Activated T-cell treated with anti-CD3 and anti-CD28 coated beads for 1 hour (primary cell): ENCODE results near the gene ATG3.
"Not testable (repeated sequence)": the region's sequence is repeated elsewhere in the genome, so short reads cannot be mapped to it uniquely, and the experiment has no call there.

Experiments
- DNase-seq: peaks from one replicate; pipeline ENCODE4 v3.0.0-alpha.2; 2020; ENCODE audit warnings: low read depth

Gene ATG3

DNA sequence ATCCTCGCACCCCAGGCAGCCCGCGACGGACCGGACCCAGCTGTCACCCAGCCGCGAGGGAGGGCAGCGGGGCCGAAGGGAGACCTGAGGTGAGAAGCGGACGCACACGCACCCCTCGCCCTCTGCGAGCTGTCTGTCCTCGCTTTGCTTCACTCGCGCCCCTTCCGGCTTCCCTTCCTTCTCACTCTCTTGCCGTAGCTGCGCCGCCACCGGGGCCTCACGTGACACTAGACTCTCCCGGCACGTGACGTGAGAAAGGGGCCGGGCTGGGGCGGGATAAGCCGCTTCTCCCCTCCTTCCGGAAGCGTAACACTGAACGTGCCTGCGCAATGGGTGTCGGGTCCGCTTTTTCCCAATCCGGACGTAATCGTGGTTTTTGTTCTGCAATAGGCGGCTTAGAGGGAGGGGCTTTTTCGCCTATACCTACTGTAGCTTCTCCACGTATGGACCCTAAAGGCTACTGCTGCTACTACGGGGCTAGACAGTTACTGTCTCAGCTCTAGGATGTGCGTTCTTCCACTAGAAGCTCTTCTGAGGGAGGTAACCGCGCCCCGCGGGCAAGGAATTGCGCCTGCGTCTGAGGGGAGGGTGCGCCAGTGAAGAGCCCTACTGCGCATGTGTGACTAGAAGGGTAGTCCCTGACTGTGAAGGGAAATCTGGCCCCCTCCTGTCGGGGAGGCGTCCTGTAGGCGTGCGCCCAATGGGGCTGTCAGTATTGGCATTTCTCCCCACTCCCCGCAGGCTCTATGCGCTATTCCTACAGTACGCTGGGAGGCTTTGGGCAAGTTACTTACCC is at the start of gene ATG3, which contains the start of gene SLC35A5:
TSS of gene ATG3 (minus strand) at position 229 of the 796 bp plus-strand sequence. CDS start 434 bp downstream, outside the sequence.
TSS of gene SLC35A5 (plus strand) at position 312 of the 796 bp plus-strand sequence. CDS start 1,359 bp downstream, outside the sequence.
- DNase-seq, result peak; percentile 99

DNA sequence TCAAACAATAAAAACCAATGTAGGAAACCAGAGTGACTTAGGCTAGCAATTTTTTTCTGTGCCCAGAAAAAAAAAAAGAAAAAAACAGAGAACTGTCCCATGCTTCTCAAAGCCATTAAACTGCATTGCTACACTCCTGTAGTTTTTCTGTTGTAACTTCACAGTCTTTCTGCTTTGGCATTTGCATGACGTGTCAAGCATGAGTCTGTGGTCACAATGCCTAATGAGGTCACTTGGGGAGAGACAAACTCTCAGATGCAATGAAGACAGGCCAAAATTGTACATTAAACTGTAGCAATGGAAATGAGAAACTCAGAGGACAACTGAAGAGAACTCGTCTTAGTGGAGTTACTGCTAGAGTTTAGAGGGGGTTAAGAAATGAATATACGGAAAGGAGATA is 48.4 kb upstream of the ATG3 start:
- DNase-seq, result no peak

DNA sequence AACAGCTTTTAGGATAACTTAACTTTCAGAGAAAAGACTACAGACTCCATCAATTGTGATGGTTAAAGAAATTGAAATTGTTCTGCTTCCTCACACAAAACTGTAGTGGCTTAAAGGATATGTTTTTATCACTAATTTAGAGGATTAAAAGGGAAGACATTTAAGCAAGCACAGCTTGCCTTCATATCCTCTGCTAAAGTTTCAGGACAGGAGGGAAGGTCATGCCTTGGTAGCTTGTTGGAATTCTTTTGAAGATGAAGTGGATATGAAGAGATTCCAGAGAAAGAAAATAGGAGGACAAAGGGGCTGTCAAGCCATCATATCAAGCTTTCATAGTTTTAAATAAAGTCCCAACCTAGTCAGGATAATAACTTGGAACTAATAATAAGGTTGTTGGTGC is 46.1 kb upstream of the ATG3 start:
- DNase-seq, result no peak

DNA sequence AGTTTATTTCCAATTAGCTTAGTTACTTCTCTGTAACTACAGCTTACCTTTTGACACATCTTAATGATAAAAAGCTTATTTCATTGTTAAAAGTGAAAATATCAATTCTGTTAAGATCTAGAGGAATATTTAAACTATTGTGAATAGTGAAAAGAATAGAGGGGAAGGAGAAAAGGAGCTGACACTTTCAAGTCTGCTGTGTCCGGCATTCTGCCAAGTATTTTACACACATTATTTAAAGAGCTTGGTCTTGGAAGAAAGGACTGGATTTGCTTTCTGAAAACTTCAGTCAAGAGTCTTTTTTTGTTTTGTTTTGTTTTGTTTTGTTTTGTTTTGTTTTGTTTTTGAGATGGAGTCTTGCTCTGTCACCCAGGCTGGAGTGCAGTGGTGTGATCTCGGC is 44.3 kb upstream of the ATG3 start:
- no peak for DNase-seq

DNA sequence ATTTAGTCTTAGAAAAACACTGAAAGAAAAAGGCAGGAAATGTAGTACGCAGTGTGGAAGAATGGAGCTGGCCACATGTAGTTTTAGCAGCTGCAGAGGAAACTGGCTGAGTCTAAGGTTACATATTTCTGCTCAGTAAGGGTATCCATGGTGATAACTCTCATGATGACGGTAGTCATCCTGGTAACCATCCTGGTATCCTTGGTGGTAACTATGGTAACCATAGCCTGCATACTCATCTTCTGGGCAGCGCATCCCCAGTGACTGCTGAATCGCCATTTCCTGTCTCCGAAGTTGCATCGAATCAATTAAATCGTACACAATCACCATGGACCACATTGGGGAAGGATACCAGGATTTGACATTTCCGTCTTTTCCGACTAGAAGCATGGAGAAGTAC is 43.5 kb upstream of the ATG3 start:
- DNase-seq, result no peak

DNA sequence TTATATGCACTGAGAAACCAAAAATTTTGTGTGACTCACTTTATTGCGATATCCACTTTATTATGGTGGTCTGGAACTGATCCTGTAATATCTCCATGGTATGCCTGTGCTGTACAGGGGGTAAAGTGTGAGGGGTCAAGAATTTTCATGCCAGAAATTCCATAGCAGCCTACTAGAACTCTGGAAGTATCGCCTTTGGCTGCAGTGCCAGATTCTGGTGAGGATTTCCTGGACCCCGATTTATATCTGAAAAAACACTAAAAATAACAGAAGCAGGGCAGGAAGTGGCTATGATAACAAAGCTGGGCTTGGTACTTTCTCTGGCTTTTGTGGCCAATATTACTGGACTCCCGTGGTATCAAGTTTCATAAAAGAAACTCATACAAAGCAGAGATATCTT is 42.8 kb upstream of the ATG3 start:
- no peak for DNase-seq

DNA sequence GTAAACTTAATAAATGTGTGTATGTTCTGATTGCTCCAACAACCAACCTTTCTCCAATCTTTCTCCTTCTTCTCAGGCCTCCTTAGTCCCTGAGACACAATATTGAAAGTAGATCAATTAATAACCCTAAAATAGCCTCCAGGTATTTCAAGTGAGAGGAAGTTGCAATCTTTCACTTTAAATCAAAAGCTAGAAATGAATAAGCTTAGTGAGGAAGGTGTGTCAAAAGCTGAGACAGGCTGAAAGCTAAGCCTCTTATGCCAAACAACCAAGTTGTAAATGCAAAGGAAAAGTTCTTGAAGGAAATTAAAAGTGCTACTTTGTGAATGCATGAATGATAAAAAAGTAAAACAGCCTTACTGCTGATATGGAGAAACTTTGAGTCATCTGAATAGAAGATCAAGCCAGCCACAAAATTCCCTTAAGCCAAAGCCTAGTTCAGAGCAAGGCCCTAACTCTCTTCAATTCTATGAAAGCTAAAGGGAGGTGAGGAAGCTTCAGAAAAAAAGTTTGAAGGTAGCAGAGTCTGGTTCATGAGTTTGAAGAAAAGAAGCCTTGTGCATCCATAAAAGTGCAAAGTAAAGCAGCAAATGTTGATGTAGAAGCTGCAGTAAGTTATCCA is 40.6 kb upstream of the ATG3 start:
- no peak for DNase-seq

DNA sequence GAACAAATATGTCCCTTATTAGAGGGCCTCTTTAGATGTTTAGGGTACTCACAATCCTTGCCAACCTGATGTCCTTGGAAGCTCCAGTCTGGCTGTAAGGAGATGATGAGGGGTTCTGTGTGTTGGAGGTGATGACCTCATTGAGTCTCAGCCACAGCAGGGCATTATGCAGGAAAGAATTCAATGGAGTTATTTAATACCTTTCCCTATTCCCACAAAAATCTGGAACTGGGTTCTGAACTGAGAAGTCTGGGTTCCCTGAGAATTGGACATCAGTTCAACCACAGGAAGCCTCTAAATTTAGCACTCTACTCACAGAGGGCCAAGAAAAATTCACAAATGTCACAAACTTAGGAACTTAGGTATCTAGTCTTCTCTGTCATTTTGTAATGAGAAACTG is 37.0 kb upstream of the ATG3 start:
- DNase-seq, result no peak

DNA sequence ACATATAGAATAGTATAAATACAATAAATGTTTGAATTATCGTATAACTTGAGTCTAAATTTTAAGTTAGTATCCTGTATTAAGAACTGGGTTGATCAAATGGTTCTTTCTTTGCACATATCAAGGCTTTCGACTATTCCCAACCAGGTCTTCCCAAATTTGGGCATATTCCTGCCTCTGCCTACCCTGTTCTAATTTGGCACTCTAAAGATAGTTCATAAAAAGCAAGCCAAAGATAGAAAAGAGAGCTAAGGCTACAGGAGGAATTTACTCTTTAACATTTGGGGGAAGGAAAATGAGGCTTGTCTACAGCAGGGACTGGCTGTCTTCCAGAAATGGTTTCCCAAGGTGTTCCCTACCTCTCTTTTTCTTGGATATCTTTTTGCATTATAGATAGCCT is 36.2 kb upstream of the ATG3 start:
- DNase-seq, result no peak

DNA sequence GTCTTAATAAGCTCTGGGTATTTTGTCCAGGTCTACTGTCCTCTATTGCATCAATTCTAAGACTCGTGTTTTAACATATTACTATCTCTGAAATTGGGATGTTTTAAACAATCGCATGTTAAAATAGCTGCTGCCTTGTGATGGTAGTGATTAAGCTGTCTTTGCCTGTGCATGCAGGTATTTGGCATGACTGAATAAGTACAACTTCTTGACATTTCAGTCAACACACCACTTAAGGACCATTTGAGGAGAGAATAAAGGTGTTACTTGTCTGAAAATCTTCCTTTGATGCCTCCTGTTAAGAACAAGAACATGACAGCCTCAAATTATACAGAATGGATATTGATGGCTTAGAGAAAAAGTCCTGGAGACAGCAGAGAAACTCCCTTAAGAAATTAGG is 33.1 kb upstream of the ATG3 start:
- DNase-seq, result no peak

DNA sequence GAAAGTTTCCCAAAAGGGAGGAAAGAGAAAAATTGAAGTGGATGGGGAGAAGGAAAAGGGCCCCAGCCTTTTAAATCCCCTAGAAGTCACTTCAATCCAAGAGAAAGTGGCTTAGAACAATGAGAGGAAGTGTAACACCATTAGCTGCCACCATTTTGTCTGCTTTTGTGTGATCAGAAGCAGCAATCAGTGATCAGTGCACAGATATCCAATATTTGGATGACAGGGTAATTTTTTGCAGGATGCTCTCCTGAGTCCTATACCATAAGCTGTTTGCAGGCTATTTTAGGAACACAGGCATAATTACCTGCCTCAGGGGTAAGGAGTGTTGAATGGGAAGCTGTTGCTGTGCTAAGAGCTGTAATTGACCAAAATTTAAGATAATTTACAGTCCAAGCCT is 31.5 kb upstream of the ATG3 start:
- DNase-seq, result no peak

DNA sequence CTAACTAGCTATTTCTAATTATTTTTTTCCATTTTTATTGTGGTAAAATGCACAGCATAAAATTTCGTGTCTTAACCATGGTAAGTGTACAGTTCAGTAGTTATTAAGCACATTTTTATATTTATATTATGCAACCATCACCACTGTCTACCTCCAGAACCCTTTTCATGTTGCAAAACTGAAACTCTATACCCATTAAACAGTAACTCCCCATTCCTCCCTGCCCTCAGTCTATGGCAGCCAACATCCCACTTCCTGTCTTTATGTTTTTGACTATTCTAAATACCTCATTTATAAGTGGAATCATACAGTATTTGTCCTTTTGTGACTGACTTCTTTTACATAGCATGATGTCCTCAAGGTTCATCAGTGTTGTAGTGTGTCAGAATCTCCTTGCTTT is 25.6 kb upstream of the ATG3 start:
- DNase-seq, result no peak

DNA sequence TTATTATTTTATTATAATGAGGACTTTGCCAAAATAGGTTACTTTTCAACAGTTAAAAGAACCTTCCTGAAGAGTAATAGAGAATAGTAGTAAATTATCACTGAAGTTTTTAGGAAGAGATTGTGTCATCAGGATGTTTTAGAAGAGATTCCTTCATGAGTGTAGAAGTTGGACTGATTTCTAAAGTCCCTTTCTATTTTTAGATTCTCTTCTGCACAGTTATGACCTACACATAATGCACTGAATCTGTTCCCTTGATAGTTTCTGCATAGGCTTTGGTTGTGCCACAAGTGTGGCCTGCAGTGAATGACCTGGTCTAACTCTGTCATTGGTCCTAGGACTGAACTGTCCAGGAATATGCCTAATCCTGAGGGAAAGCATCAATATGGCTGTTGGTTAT is 24.0 kb upstream of the ATG3 start:
- DNase-seq, result no peak

DNA sequence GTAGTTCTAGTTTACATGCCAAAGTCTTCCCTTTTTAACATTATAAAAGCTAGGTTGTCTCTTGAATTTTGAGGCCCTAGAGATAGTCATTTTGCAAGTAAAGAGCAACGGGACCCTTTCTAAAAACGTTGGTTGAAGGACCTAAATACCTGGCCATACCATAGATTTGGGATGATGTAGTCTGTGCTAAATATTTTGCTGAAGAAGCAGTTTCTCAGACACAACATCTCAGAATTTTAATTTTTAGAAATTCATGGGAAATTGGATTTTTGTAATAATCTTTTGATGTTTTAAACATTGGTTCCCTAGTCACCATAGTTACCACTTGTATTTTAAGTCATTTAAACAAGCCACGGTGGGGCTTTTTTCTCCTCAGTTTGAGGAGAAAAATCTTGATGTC is 21.3 kb upstream of the ATG3 start:
- no peak for DNase-seq

DNA sequence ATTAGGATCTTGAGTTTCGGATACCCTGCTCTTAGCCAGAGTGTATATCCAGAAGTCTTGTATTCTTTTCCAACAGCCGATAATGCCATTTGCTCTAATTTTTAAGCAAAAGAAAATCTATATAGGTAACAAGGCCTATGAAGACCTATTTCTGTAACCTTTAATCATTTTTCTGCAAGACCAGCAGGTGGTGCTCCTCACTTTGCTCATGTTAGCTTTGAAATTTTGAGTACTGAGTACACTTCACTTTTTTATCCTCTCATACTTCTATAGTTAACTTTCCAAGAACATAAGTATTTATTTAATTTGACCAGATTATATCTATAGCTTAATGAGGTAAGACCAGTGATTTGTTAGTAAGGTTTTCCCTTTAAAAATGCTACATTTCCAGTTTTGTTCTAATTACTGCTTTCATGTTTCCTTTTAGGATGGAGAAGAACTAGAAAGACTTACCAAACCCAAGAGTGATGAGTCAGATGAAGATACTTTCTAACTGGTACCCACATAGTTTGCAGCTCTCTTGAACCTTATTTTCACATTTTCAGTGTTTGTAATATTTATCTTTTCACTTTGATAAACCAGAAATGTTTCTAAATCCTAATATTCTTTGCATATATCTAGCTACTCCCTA is 20.6 kb upstream of the ATG3 start:
- DNase-seq, result no peak

DNA sequence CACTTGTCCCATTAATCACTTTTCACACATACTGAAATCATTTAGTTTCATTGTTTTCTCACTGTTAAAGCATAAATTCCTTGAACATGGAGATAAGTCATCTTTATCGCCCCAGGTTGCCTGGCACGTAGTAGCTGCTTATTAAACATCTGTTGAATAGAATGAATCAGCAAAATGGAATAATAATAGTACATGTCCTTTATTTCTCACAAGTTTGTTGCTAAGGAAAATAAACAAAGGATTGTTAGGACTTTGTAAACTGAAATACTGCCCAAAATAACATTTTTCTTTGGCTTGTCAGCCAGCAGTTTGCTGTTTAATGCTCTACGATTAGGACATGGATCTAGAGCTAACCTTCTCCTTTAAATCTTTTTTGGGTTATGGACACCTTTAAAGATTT is 17.9 kb upstream of the ATG3 start:
- DNase-seq, result no peak

DNA sequence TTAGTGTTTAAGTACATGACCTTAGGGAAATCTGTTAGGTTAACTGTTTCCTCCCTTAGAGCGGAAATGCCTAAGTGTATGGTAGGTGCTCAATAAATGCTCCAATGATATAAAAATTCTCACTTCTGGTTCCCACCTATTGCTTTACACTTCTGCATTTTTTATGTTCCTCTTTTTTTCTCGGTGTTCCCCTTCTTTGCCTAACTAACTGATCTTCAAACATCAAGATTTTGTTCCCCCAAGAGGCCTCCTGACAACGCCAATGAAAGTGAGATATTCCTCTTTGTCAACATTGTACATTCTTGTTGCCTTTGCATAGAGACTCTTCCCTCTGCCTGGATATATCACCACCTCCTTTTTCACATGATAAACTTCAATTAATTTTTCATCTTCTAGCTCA is 17.5 kb upstream of the ATG3 start:
- no peak for DNase-seq

DNA sequence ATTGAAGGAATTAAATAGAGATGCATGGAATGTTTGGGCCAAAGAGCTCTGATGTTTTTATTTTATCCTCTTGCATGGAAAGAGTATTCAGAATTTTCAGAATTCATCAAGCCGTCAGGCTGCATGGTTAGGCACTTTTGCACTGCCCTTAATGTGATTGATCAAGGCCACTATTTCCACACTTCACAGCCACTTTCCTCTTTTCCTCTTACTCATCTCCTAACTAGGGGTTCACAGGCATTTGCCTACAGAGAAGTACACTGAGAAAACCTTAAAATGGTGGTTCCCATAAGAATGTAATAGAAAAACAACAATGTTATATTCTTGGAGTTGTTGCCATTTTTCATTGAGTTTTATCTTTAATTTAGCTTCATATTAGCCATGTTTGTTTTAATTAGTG is 10.9 kb upstream of the ATG3 start:
- no peak for DNase-seq

DNA sequence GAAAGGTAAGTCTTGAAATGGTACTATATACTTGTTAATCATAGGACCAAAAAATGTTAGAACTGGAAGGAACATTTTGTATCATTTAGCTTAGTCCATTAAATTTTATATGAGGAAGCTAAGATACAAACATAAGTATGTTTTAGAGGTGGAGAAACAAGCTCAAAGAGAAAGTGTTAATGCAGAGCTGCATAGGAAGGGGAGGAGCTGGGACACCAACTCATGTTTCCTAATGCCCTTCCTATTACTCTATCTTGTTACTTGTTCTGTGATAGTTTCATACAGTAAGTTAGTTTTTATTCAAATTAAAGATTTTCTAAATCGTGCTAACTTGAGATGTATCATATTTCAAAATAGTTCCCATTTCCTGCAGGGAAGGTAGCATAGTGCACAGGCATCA is 7.5 kb upstream of the ATG3 start:
- DNase-seq, result no peak

DNA sequence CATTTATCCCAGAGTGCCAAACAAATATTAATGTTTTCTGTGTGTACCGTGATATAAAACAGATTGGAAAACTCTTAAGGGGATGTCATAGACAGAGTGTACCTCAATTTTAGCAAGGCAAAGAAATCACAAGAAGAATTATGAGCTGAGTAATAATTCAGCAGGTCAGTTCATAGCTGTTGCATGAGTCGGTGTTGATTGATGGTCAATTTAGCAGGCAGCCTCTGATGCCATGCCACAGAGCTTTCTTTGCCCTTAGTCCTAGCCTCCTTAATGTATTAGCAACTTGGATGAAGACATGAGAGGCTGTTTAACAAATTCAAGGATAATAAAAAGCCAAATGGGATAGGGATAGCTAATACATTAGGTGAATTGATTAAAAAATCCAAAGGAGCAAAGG is 6.9 kb upstream of the ATG3 start:
- DNase-seq, result no peak

DNA sequence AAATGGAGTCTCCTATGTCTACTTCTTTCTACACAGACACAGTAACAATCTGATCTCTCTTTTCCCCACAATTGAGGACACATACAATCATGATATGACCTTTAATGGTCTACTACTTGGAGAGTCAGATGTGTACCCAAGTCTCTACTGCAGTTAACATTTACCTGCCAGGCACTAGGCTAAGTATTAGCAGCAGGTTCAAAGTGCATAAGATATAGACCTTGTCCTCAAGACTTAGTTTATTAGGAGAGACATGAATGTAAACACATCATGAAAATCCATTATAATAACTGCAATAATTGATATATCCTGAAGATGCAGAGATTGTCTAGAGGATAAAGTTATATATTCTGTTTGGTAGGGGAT is 3.2 kb upstream of the ATG3 start:
- DNase-seq, result no peak

DNA sequence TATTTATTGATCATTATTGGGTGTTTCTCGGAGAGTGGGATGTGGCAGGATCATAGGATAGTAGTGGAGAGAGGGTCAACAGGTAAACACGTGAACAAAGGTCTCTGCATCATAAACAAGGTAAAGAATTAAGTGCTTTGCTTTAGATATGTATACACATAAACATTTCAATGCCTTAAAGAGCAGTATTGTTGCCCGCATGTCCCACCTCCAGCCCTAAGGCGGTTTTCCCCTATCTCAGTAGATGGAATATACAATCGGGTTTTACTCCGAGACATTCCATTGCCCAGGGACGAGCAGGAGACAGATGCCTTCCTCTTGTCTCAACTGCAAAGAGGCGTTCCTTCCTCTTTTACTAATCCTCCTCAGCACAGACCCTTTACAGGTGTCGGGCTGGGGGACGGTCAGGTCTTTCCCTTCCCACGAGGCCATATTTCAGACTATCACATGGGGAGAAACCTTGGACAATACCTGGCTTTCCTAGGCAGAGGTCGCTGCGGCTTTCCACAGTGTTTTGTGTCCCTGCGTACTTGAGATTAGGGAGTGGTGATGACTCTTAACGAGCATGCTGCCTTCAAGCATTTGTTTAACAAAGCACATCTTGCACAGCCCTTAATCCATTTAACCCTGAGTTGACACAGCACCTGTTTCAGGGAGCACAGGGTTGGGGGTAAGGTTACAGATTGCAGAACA is 2.6 kb upstream of the ATG3 start:
- not testable (repeated sequence) for DNase-seq

DNA sequence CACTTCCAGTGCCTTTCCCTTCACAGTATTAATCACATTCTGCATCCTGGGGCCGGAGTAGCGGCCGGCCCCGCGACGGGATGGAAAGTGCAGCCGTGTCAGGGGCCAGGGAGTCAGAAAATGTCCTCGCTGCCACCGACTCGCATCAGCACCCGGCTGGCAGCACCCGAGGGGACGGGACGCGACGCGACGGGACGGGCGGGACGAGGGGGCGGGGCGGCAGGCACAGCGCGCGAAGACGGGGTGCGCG is 353 bp downstream of the ATG3 start:
- no peak for DNase-seq
